PC-9 (cell line): Measurements from ENCODE around the gene CACNA1D. TPM values are rescaled to one million over a fixed set of nuclear protein-coding genes. Genes with fewer than 3 reads are reported as not detected.

Source experiments
- BruUV-seq: library from RNA; stranded (reverse); fragments of 400-500 nt; replicated peaks from 2 replicates; lab custom pipeline; 2021; lab: Mats Ljungman, UMichigan
- CTCF ChIA-PET: fragments of 300-600 bp; sonication (Branson Sonifier 250); formaldehyde crosslinking; loops from one replicate; lab custom pipeline; 2022; ENCODE audit warnings: antibody characterized with exemption; lab: Charles Lee
- POLR2A ChIA-PET: fragments of 300-600 bp; sonication (Branson Sonifier 250); formaldehyde crosslinking; loops from one replicate; lab custom pipeline; 2022; ENCODE audit warnings: antibody characterized with exemption; ENCODE audit not compliant: unreplicated experiment; lab: Charles Lee
- DNase-seq, 2 experiments: peaks; one replicate each; pipeline versions ENCODE4 v3.0.0 to v3.0.0-alpha.2; 2015 to 2022; ENCODE audit warnings: mixed read lengths in 1 of 2
- H2AFZ ChIP-seq: fragments of 200-600 bp; sonication (generic); 2 replicates; pipeline ENCODE4 v1.8.1; 2017; ENCODE audit warnings: antibody characterized with exemption
- H3F3A ChIP-seq: fragments of 200-600 bp; sonication (generic); 2 replicates; pipeline ENCODE4 v1.8.1; 2017; ENCODE audit warnings: antibody characterized with exemption, mild to moderate bottlenecking, low read depth; ENCODE audit not compliant: insufficient read depth
- H3K27ac ChIP-seq: fragments of 200-600 bp; sonication (generic); 2 replicates; pipeline ENCODE4 v1.6.1; 2016; ENCODE audit warnings: mixed run types
- H3K27me3 ChIP-seq: fragments of 200-600 bp; sonication (generic); 2 replicates; pipeline ENCODE4 v1.6.1; 2016; ENCODE audit warnings: low read depth, mixed run types; ENCODE audit not compliant: insufficient read depth
- H3K36me3 ChIP-seq: fragments of 200-600 bp; sonication (generic); 2 replicates; pipeline ENCODE4 v1.6.1; 2016; ENCODE audit warnings: low read depth, mixed run types
- H3K4me1 ChIP-seq: fragments of 200-600 bp; sonication (generic); replicated peaks from 2 replicates; pipeline ENCODE4 v1.6.1; 2016; ENCODE audit warnings: mixed run types; ENCODE audit not compliant: insufficient read depth
- H3K4me2 ChIP-seq: fragments of 200-600 bp; sonication (generic); 2 replicates; pipeline ENCODE4 v1.6.1; 2017; ENCODE audit warnings: mixed run types
- H3K4me3 ChIP-seq: fragments of 200-600 bp; sonication (generic); 2 replicates; pipeline ENCODE4 v1.6.1; 2016; ENCODE audit warnings: mixed run types
- H3K79me2 ChIP-seq: fragments of 200-600 bp; sonication (generic); 2 replicates; pipeline ENCODE4 v1.6.1; 2017; ENCODE audit warnings: low read depth, mixed run types
- H3K9me2 ChIP-seq: fragments of 200-600 bp; sonication (generic); 2 replicates; pipeline ENCODE4 v1.8.1; 2017; ENCODE audit warnings: mild to moderate bottlenecking; ENCODE audit not compliant: insufficient read depth
- H3K9me3 ChIP-seq: fragments of 200-600 bp; sonication (generic); 2 replicates; pipeline ENCODE4 v1.8.1; 2016; ENCODE audit warnings: low read depth; ENCODE audit not compliant: insufficient read depth
- H4K20me1 ChIP-seq: fragments of 200-600 bp; sonication (generic); 2 replicates; pipeline ENCODE4 v1.8.1; 2017; ENCODE audit not compliant: insufficient read depth
- CTCF ChIP-seq: fragments of 200-600 bp; sonication (generic); conservative IDR thresholded peaks from 2 replicates; pipeline ENCODE4 v1.6.1; 2017; ENCODE audit warnings: mixed run types, antibody characterized with exemption, mild to moderate bottlenecking, moderate library complexity
- EZH2 ChIP-seq: fragments of 200-600 bp; sonication (generic); IDR thresholded peaks from 2 replicates; pipeline ENCODE4 v1.8.0; 2017; ENCODE audit warnings: antibody characterized with exemption, low read depth
- intact Hi-C: fragments of 100-400 bp; cut with micrococcal nuclease; formaldehyde crosslinking; loops from one replicate; pipeline ENCODE4 v1.10.0; 2022; ENCODE audit not compliant: unreplicated experiment
- total RNA-seq: library from RNA; stranded (reverse); gene quantifications from 2 replicates; pipeline ENCODE4 v1.2.3, GENCODE V29; 2021

Gene CACNA1D
- total RNA-seq, 1 experiment from 2014 or later = not detected

DNA sequence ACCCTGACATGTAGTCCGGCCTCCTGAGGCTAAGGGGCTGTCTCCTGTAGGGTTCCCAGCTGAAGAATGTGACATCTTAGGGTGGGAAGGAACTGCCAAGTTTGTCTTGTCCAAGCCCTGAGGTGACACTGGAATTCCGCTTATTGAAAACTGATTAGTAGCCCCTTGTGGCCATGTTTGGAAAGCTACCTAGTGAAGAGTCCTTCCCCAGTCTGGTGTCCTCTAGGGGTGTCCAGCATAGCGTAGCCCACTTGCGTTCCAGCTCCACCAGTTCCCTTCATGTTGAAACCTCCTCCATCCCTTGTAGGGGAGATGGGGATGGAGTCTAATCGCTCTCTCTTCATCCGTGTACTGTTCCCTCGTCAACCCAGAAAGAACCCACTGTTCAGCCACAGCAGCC, 272.3 kb downstream of the CACNA1D start:
- POLR2A ChIA-PET = no interaction called here
- H4K20me1 ChIP-seq = no peaks in the 10 kb centered on the region
- TF ChIP-seq EZH2 (no peak), CTCF (no peak)
- no peaks in the 10 kb centered on the region for H3K9me2 ChIP-seq
- no TSS peak for BruUV-seq
- no peaks in the 10 kb centered on the region for H3K79me2 ChIP-seq
- peaks cover 88% of the 10 kb centered on the region for H3K27me3 ChIP-seq
- H3K27ac ChIP-seq = no peak overlapping the region
- no peak for DNase-seq
- no peak overlapping the region for H3K4me3 ChIP-seq
- no peaks in the 10 kb centered on the region for H3K36me3 ChIP-seq
- intact Hi-C loops = no loop called here
- no peak overlapping the region for H3K4me2 ChIP-seq
- H3K4me1 ChIP-seq = no peaks in the 10 kb centered on the region
- H2AFZ ChIP-seq = no peak overlapping the region
- no peaks in the 10 kb centered on the region for H3F3A ChIP-seq
- CTCF ChIA-PET = no interaction called here
- H3K9me3 ChIP-seq = no peaks in the 10 kb centered on the region

DNA sequence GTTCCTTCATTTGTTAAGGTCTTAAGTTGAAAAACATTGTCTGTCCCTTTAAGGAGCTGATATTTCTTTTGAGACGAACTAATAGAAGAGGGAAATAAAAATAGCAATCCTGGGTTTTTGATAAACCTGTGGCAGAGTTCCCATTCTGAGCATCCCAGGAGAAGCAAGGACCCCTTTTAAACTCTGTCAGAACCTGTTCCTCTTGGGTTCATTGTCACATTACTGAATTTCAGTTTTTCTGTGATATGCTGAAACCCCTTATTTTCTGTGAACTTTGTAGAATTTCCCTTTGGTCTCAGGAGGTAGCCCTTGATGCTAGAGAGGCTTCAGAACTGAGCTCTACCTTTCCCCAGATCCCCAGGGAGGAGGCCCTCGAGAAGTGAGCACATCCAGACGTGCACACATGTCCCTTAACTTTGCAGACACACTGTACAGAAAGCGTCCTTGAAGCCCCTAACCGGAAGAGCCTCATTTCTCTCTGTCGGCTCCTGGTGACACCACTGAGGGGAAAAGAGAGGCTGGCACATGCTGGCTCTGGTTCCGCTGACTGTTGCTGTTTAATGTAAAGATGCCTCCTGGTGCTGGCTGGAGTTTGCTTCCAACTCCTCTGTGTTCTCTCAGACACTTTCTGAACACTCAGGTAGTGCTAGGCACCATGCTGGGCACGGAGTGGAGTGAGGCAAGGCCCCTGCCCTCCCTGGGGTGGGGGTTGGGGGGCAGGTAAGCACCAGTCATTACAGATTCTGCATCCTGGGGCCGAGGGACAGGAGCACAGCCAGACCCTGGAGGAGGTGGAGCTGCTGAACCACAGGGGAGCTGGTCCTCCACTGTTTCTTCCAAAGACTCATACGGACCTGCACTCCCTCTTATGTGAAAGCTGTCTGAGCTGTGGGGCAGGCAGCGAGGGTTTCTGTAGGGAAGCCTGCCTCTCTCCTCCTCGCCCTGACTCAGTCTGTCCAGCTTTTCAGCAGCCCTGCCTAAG, 274.4 kb downstream of the CACNA1D start:
- Histone ChIP-seq H3K27me3 (peaks cover 89% of the 10 kb centered on the region), H3K4me2 (no peak overlapping the region), H3K36me3 (no peaks in the 10 kb centered on the region), H4K20me1 (no peaks in the 10 kb centered on the region), H3F3A (no peaks in the 10 kb centered on the region), H3K4me3 (no peak overlapping the region), H2AFZ (no peak overlapping the region), H3K9me3 (no peaks in the 10 kb centered on the region), H3K27ac (no peak overlapping the region), H3K79me2 (no peaks in the 10 kb centered on the region), H3K4me1 (no peaks in the 10 kb centered on the region), H3K9me2 (no peaks in the 10 kb centered on the region)
- TF ChIP-seq CTCF (no peak), EZH2 (no peak)
- BruUV-seq = no TSS peak
- POLR2A ChIA-PET = no interaction called here
- no peak for DNase-seq
- CTCF ChIA-PET = no interaction called here
- intact Hi-C loops = no loop called here

- peaks cover 97% of the 10 kb centered on the region for H3K27me3 ChIP-seq
- no TSS peak for BruUV-seq
- H3K4me3 ChIP-seq = no peak overlapping the region
- H3K27ac ChIP-seq = no peak overlapping the region
- no peak overlapping the region for H3K4me2 ChIP-seq
- POLR2A ChIA-PET = no interaction called here
- H2AFZ ChIP-seq = no peak overlapping the region
- H3K79me2 ChIP-seq = no peaks in the 10 kb centered on the region
- H3K9me2 ChIP-seq = no peaks in the 10 kb centered on the region
- no peak for DNase-seq
- no peak for TF ChIP-seq EZH2
- TF ChIP-seq CTCF = no peak
- H3F3A ChIP-seq = no peaks in the 10 kb centered on the region
- CTCF ChIA-PET = no interaction called here
- no peaks in the 10 kb centered on the region for H3K36me3 ChIP-seq
- no peaks in the 10 kb centered on the region for H4K20me1 ChIP-seq
- intact Hi-C loops = no loop called here
- H3K4me1 ChIP-seq = no peaks in the 10 kb centered on the region
- no peaks in the 10 kb centered on the region for H3K9me3 ChIP-seq
Measured at GRCh38 chr3:53772562-53772961, 278.2 kb downstream of the CACNA1D start.
